22Rv1 (cell line): Measurements from ENCODE around the gene KANSL1.

Experiments used
- ZFX ChIP-seq: fragments of 450-650 bp; IDR thresholded peaks from 2 replicates; pipeline ENCODE4 v1.6.1; 2017; ENCODE audit warnings: antibody characterized with exemption, borderline replicate concordance
- TF ChIP-seq, protein P1 (sequence below): fragments of 450-650 bp; IDR thresholded peaks from 2 replicates; pipeline ENCODE4 v1.5.1; 2017; ENCODE audit warnings: mild to moderate bottlenecking

DNA sequence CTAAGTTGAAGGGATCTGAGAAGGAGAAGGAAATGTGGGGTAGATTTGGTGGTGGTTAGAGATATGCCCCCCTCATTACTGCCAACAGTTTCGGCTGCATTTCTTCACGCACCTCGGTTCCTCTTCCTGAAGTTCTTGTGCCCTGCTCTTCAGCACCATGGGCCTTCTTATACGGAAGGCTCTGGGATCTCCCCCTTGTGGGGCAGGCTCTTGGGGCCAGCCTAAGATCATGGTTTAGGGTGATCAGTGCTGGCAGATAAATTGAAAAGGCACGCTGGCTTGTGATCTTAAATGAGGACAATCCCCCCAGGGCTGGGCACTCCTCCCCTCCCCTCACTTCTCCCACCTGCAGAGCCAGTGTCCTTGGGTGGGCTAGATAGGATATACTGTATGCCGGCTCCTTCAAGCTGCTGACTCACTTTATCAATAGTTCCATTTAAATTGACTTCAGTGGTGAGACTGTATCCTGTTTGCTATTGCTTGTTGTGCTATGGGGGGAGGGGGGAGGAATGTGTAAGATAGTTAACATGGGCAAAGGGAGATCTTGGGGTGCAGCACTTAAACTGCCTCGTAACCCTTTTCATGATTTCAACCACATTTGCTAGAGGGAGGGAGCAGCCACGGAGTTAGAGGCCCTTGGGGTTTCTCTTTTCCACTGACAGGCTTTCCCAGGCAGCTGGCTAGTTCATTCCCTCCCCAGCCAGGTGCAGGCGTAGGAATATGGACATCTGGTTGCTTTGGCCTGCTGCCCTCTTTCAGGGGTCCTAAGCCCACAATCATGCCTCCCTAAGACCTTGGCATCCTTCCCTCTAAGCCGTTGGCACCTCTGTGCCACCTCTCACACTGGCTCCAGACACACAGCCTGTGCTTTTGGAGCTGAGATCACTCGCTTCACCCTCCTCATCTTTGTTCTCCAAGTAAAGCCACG lies 165.9 kb downstream of the KANSL1 start:
- TF ChIP-seq, protein P1, sequence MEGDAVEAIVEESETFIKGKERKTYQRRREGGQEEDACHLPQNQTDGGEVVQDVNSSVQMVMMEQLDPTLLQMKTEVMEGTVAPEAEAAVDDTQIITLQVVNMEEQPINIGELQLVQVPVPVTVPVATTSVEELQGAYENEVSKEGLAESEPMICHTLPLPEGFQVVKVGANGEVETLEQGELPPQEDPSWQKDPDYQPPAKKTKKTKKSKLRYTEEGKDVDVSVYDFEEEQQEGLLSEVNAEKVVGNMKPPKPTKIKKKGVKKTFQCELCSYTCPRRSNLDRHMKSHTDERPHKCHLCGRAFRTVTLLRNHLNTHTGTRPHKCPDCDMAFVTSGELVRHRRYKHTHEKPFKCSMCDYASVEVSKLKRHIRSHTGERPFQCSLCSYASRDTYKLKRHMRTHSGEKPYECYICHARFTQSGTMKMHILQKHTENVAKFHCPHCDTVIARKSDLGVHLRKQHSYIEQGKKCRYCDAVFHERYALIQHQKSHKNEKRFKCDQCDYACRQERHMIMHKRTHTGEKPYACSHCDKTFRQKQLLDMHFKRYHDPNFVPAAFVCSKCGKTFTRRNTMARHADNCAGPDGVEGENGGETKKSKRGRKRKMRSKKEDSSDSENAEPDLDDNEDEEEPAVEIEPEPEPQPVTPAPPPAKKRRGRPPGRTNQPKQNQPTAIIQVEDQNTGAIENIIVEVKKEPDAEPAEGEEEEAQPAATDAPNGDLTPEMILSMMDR, result no peak
- TF ChIP-seq ZFX, result no peak
